ENCODE results near the gene DMRT3. TPM values are rescaled to one million over a fixed set of nuclear protein-coding genes. Genes with fewer than 3 reads are reported as not detected.

DMRT3 gene
- total and polyA plus RNA-seq, 10 of the 15 experiments (the other 5 are each of a cell fraction or from before 2014, with no cell fraction given), result 0.06 to 0.11 TPM; not detected in 8

- TF ChIP-seq TCF7 (IDR thresholded peaks at IDR 0.05; ENCODE audit: borderline replicate concordance) (no peak), SMAD1 (IDR thresholded peaks at IDR 0.05; ENCODE audit: low read depth, partially characterized antibody) (no peak), SP1 (IDR thresholded peaks at IDR 0.05; ENCODE audit: low read depth, low read length) (no peak)
Observed at GRCh38 chr9:947985-948384, 28.5 kb upstream of the DMRT3 start (continued).

GRCh38 chr9:948497-948896 is 28.0 kb upstream of the DMRT3 start:
- H3K4me2 ChIP-seq (ENCODE audit: control insufficient read depth, insufficient read depth), result no peak overlapping the region
- H3K36me3 ChIP-seq (ENCODE audit: control insufficient read depth in 2 of 2, insufficient read depth in 2 of 2, low read length in 1 of 2), result no peaks in the 10 kb centered on the region
- ATAC-seq, result no peak
- FAIRE-seq, result no peak
- H3K4me3 ChIP-seq, result no peak overlapping the region
- H3K9me3 ChIP-seq (replicated peaks; ENCODE audit: control insufficient read depth, insufficient read depth, low read length), result no peaks in the 10 kb centered on the region
- DNase-seq (ENCODE audit: low read depth, low spot score), result no peak
- ChIA-PET CTCF (interaction anchor here (1.6 kb wide), 1 partner anchor 61 kb away, joined by 7 read pairs; no protein-coding TSS in a partner anchor), POLR2A (no interaction called here), RAD21 (ENCODE audit: unreplicated experiment) (no interaction called here), SMC1A (ENCODE audit: uncharacterized antibody, unreplicated experiment) (no interaction called here)
- H3K27me3 ChIP-seq (replicated peaks in 1 of 2; ENCODE audit: control insufficient read depth in 2 of 2, insufficient read depth in 2 of 2, low read length in 1 of 2), result peaks cover 0 to 2% of the 10 kb centered on the region in 2 experiments; a peak in 1 of 4 replicates
- no TSS peak for BruUV-seq (replicated peaks)
- no peak overlapping the region for H2AFZ ChIP-seq (ENCODE audit: control insufficient read depth, low read depth, low read length)
- H3K79me2 ChIP-seq (ENCODE audit: control insufficient read depth, insufficient read depth, low read length), result no peaks in the 10 kb centered on the region
- H4K20me1 ChIP-seq (ENCODE audit: control insufficient read depth, insufficient read depth), result no peaks in the 10 kb centered on the region
- H3K4me1 ChIP-seq (ENCODE audit: control insufficient read depth, insufficient read depth, low read length), result no peaks in the 10 kb centered on the region
- in situ Hi-C loops (cut with MboI), result no loop called here
- WGBS (ENCODE audit: insufficient coverage, insufficient replicate concordance, low lambda C conversion rate, missing lambda C conversion rate), result 71% methylated on average over 7 of the region's 7 CpGs
- H3K9ac ChIP-seq (ENCODE audit: control insufficient read depth, insufficient read depth, low read length), result no peak overlapping the region
- no peak overlapping the region for H3K27ac ChIP-seq (ENCODE audit: control insufficient read depth, insufficient read depth)
- intact Hi-C loops (cut with micrococcal nuclease; ENCODE audit: unreplicated experiment), result no loop called here
- TF ChIP-seq RB1 (IDR thresholded peaks at IDR 0.05; ENCODE audit: borderline replicate concordance) (no peak), RELA (IDR thresholded peaks at IDR 0.05; ENCODE audit: borderline replicate concordance, partially characterized antibody) (no peak), CUX1 (IDR thresholded peaks at IDR 0.05; ENCODE audit: insufficient replicate concordance, low read depth, low read length) (no peak), EGR1 (IDR thresholded peaks at IDR 0.05; ENCODE audit: borderline replicate concordance in 1 of 2, low read depth in 2 of 2, low read length in 2 of 2) (no peak), E2F8 (IDR thresholded peaks at IDR 0.05; ENCODE audit: low read depth, partially characterized antibody) (no peak), EED (IDR thresholded peaks at IDR 0.05; ENCODE audit: low read depth) (no peak), STAT3 (IDR thresholded peaks at IDR 0.05; ENCODE audit: low read depth, low read length) (no peak), TCF12 (IDR thresholded peaks at IDR 0.05; ENCODE audit: low read depth, low read length) (no peak), RELB (IDR thresholded peaks at IDR 0.05; ENCODE audit: low read depth) (no peak), TBL1XR1 (IDR thresholded peaks at IDR 0.05; ENCODE audit: low read depth, low read length) (no peak), TCF3 (IDR thresholded peaks at IDR 0.05; ENCODE audit: borderline replicate concordance, insufficient read depth, low read depth, low read length) (no peak)

Measured in GM12878 (cell line).